ENCODE results near the gene KCTD21.

DNA sequence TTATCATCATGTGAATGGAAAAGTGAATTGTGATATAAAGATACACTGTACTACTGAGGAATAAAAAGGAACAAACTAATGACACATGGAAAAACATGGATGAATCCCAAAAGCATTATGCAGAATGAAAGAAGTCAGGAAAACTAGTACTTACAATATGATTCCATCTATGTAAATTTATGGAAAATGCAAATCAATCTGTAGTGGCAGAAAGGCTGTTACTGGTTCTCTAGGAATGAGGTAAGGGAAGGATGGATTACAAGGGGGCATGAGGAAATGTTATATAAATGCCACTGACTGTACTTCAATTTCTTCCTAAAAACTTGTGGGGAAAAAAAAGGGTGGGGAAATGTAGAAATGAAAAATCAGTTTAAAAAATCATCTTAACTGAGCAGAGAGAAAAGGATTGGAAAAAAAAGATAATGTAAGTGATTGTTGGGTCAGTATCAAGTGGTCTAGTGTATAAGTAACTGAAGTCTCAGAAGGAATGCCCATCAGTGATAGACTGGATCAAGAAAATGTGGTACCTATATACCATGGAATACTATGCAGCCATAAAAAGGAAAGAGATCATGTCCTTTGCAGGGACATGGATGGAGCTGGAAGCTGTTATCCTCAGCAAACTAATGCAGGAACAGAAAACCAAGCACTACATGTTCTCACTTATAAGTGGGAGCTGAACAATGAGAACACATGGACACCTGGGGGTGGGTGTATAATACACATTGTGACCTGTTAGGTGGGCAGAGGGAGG is 49.0 kb upstream of the KCTD21 start:
- TF ChIP-seq, protein P1, sequence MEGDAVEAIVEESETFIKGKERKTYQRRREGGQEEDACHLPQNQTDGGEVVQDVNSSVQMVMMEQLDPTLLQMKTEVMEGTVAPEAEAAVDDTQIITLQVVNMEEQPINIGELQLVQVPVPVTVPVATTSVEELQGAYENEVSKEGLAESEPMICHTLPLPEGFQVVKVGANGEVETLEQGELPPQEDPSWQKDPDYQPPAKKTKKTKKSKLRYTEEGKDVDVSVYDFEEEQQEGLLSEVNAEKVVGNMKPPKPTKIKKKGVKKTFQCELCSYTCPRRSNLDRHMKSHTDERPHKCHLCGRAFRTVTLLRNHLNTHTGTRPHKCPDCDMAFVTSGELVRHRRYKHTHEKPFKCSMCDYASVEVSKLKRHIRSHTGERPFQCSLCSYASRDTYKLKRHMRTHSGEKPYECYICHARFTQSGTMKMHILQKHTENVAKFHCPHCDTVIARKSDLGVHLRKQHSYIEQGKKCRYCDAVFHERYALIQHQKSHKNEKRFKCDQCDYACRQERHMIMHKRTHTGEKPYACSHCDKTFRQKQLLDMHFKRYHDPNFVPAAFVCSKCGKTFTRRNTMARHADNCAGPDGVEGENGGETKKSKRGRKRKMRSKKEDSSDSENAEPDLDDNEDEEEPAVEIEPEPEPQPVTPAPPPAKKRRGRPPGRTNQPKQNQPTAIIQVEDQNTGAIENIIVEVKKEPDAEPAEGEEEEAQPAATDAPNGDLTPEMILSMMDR (IDR thresholded peaks at IDR 0.05; ENCODE audit: insufficient read depth, low read length), result no peak
- no peak for TF ChIP-seq GABPA (IDR thresholded peaks at IDR 0.05; ENCODE audit: low read depth)
